ENCODE measurements around the gene NOTO. TPM values are rescaled to one million over a fixed set of nuclear protein-coding genes. Genes with fewer than 3 reads are reported as not detected.

Gene NOTO
- total and polyA plus RNA-seq, 2 of the 8 experiments (the other 6 are each of a cell fraction or from before 2014, with no cell fraction given): 0.33 to 0.54 TPM

- TF ChIP-seq ATF3 (IDR thresholded peaks at IDR 0.05; ENCODE audit: insufficient read depth, low read depth, low read length): no peak
- no peak for TF ChIP-seq SIRT6 (IDR thresholded peaks at IDR 0.05; ENCODE audit: low read length)
- peak; percentile 72 for TF ChIP-seq MAX (IDR thresholded peaks at IDR 0.05)
- 0 out of 4 replicates have a peak, but pooled peaks of 1 of the 2 experiments have one; percentile 29 for TF ChIP-seq HDAC2 (IDR thresholded peaks at IDR 0.05; ENCODE audit: borderline replicate concordance in 1 of 2, low read depth in 2 of 2, low read length in 2 of 2)
- TF ChIP-seq SIX5 (IDR thresholded peaks at IDR 0.05; ENCODE audit: low read depth, low read length): no peak
- TF ChIP-seq HDAC6 (IDR thresholded peaks at IDR 0.05; ENCODE audit: low read depth, low read length): no peak
- no peak for TF ChIP-seq USF2 (IDR thresholded peaks at IDR 0.05; ENCODE audit: low read length)
Measured at GRCh38 chr2:73176881-73177644, 25.3 kb upstream of the NOTO start (continued).

All from H1 (cell line).